HepG2 (cell line): Measurements from ENCODE around the gene ANKRD55. TPM values are rescaled to one million over a fixed set of nuclear protein-coding genes. Genes with fewer than 3 reads are reported as not detected.

Source experiments
- ATAC-seq: fragments of 200-7000 bp; cut with Tn5 transposase; 3 replicates; pipeline ENCODE4 v1.9.1; 2020; ENCODE audit warnings: mild to moderate bottlenecking, moderate library complexity
- BruUV-seq: library from RNA; stranded (reverse); fragments of 400-500 nt; replicated peaks from 2 replicates; lab custom pipeline; 2021; lab: Mats Ljungman, UMichigan
- CTCF ChIA-PET: fragments of 300-600 bp; formaldehyde crosslinking; extraction: SDS; loops from one replicate; lab custom pipeline; 2021; ENCODE audit warnings: low total read pairs, inconsistent platforms, low intra/inter-chr PET ratio; lab: Yijun Ruan, JAX
- POLR2A ChIA-PET: fragments of 350-600 bp; sonication (Branson Sonifier 250); formaldehyde crosslinking; loops from one replicate; lab custom pipeline; 2020; ENCODE audit warnings: antibody characterized with exemption, inconsistent platforms; lab: Yijun Ruan, JAX
- DNase-seq: peaks from one replicate; pipeline ENCODE4 v3.0.0-alpha.2; 2015; ENCODE audit warnings: low spot score
- FAIRE-seq: peaks from 3 replicates; lab custom pipeline; 2011; peaks lifted over from hg19 to GRCh38; lab: Jason Lieb, UNC
- H2AFZ ChIP-seq: one replicate; pipeline ENCODE4 v1.6.1; 2011; ENCODE audit warnings: low read length, inconsistent platforms
- H3K27ac ChIP-seq: fragments of 300-600 bp; 3 replicates; pipeline ENCODE4 v1.8.0; 2011; ENCODE audit warnings: mixed run types, mild to moderate bottlenecking, mixed read lengths, low read length, inconsistent platforms; ENCODE audit not compliant: insufficient read depth; ENCODE audit errors: extremely low read length
- H3K27me3 ChIP-seq, 2 experiments: fragments of 200-600 bp in 1 of 2; 2 replicates in 1 of 2; 3 replicates in 1 of 2; pipeline versions ENCODE4 v1.6.0 to v1.8.0; 2011; ENCODE audit warnings: low read length in 2 of 2, mild to moderate bottlenecking in 2 of 2, moderate library complexity in 2 of 2, inconsistent platforms in 1 of 2; ENCODE audit not compliant: insufficient read depth in 2 of 2, control insufficient read depth in 1 of 2
- H3K36me3 ChIP-seq, 2 experiments: fragments of 200-600 bp in 1 of 2; replicated peaks in 1 of 2; 2 replicates in 1 of 2; 3 replicates in 1 of 2; pipeline versions ENCODE4 v1.5.1 to v1.8.0; 2011; ENCODE audit warnings: low read length in 2 of 2, inconsistent platforms in 1 of 2; ENCODE audit not compliant: insufficient read depth in 2 of 2, control insufficient read depth in 1 of 2
- H3K4me1 ChIP-seq: 2 replicates; pipeline ENCODE4 v1.5.1; 2012; ENCODE audit warnings: low read length, inconsistent platforms; ENCODE audit not compliant: insufficient read depth
- H3K4me2 ChIP-seq: 2 replicates; pipeline ENCODE4 v1.6.0; 2011; ENCODE audit warnings: low read depth, low read length, inconsistent platforms
- H3K4me3 ChIP-seq, 3 experiments: fragments of 200-600 bp in 1 of 3; sonication (generic), shearing (Covaris generic) in 1 of 3; replicated peaks in 1 of 3; 2 replicates each; pipeline ENCODE4 v1.5.1; 2011 to 2016; ENCODE audit warnings: low read length in 3 of 3, inconsistent platforms in 2 of 3, low read depth in 2 of 3, mild to moderate bottlenecking in 2 of 3, control low read depth in 1 of 3, mixed read lengths in 1 of 3; ENCODE audit not compliant: insufficient read depth in 1 of 3
- H3K79me2 ChIP-seq: one replicate; pipeline ENCODE4 v1.6.1; 2011; ENCODE audit warnings: low read length, inconsistent platforms; ENCODE audit not compliant: insufficient read depth
- H3K9ac ChIP-seq: 2 replicates; pipeline ENCODE4 v1.6.0; 2011; ENCODE audit warnings: mild to moderate bottlenecking, low read depth, low read length, inconsistent platforms; ENCODE audit not compliant: insufficient read depth
- H3K9me3 ChIP-seq: 2 replicates; pipeline ENCODE4 v1.5.1; 2012; ENCODE audit warnings: mild to moderate bottlenecking, low read length
- H4K20me1 ChIP-seq: 2 replicates; pipeline ENCODE4 v1.6.0; 2011; ENCODE audit warnings: inconsistent platforms, mild to moderate bottlenecking, low read length, moderate library complexity; ENCODE audit not compliant: insufficient read depth
- GLI4 ChIP-seq: sonication (generic); formaldehyde crosslinking; IDR thresholded peaks from 2 replicates; pipeline ENCODE4 v1.5.1; 2020; ENCODE audit warnings: missing genetic modification reagents, mild to moderate bottlenecking, moderate library complexity, borderline replicate concordance
- HINFP ChIP-seq: sonication (generic); formaldehyde crosslinking; IDR thresholded peaks from 2 replicates; pipeline ENCODE4 v1.4.0; 2020; ENCODE audit warnings: low read depth, mild to moderate bottlenecking, missing genetic modification reagents
- JUNB ChIP-seq: sonication (generic); formaldehyde crosslinking; IDR thresholded peaks from 2 replicates; pipeline ENCODE4 v1.8.0; 2022; ENCODE audit warnings: missing genetic modification reagents, mild to moderate bottlenecking, borderline replicate concordance
- KDM6A ChIP-seq: IDR thresholded peaks from 2 replicates; pipeline ENCODE4 v1.6.1; 2016; ENCODE audit warnings: low read depth
- PHF5A ChIP-seq: IDR thresholded peaks from one replicate; pipeline ENCODE4 v1.6.1; 2018; ENCODE audit warnings: low read depth, missing genetic modification reagents; ENCODE audit not compliant: unreplicated experiment
- SIN3B ChIP-seq: fragments of 150-350 bp; IDR thresholded peaks from 2 replicates; pipeline ENCODE4 v1.6.1; 2014; ENCODE audit warnings: low read length
- SRF ChIP-seq: IDR thresholded peaks from 2 replicates; pipeline ENCODE4 v1.6.1; 2011; ENCODE audit warnings: mild to moderate bottlenecking, low read depth, low read length, moderate library complexity
- ZC3H13 ChIP-seq: sonication (generic); formaldehyde crosslinking; IDR thresholded peaks from 2 replicates; pipeline ENCODE4 v1.8.1; 2023; ENCODE audit warnings: mild to moderate bottlenecking, missing genetic modification reagents, moderate library complexity
- ZNF180 ChIP-seq: sonication (generic); formaldehyde crosslinking; IDR thresholded peaks from 2 replicates; pipeline ENCODE4 v1.4.0; 2020; ENCODE audit warnings: low read depth, missing genetic modification reagents, borderline replicate concordance
- ZNF567 ChIP-seq: sonication (generic); formaldehyde crosslinking; IDR thresholded peaks from 2 replicates; pipeline ENCODE4 v1.8.1; 2023; ENCODE audit warnings: mild to moderate bottlenecking, missing genetic modification reagents, borderline replicate concordance
- ZNF674 ChIP-seq: sonication (generic); formaldehyde crosslinking; IDR thresholded peaks from 2 replicates; pipeline ENCODE4 v1.5.0; 2020; ENCODE audit warnings: low read depth, mild to moderate bottlenecking, missing genetic modification reagents
- in situ Hi-C: cut with HindIII; loops from 2 replicates; pipeline ENCODE4 v1.10.0; 2017; ENCODE audit warnings: low pct_unique_long_range_greater_than_20kb; ENCODE audit not compliant: extremely low pct_ligation_motif_present
- intact Hi-C: fragments of 100-400 bp; cut with micrococcal nuclease; formaldehyde crosslinking; loops from one replicate; pipeline ENCODE4 v1.10.0; 2022; ENCODE audit not compliant: unreplicated experiment
- polyA plus RNA-seq, 8 experiments: library from polyadenylated mRNA; depleted of rRNA in 3 of 8; stranded (reverse) in 7 of 8; unstranded in 1 of 8; fragments of >200 nt; fragmentation: Illumina TruSeq in 4 of 8; extraction: Trizol in 4 of 8; gene quantifications; 2 replicates each; pipeline versions ENCODE4 v1.2.1 to v1.2.3, GENCODE V29; 2011 to 2016; ENCODE audit warnings: low read depth in 4 of 8, missing spikeins in 1 of 8, mixed read lengths in 1 of 8; ENCODE audit not compliant: insufficient read depth in 1 of 8
- total RNA-seq, 5 experiments: library from RNA; depleted of rRNA; stranded (reverse); fragments of >200 nt; fragmentation: Illumina TruSeq; extraction: Trizol; gene quantifications; 2 replicates each; pipeline ENCODE4 v1.2.3, GENCODE V29; 2016; ENCODE audit warnings: low read depth in 1 of 5
- TF ChIP-seq, protein P1 (sequence below): sonication (generic); formaldehyde crosslinking; IDR thresholded peaks from 2 replicates; pipeline ENCODE4 v1.9.0; 2022; ENCODE audit warnings: low read depth, missing genetic modification reagents

ANKRD55 gene
- total and polyA plus RNA-seq, 2 of the 13 experiments (the other 11 are each of a cell fraction or from before 2014, with no cell fraction given), result 0.11 to 0.28 TPM

- H4K20me1 ChIP-seq, result no peaks in the 10 kb centered on the region
- peaks cover 54% of the 10 kb centered on the region for H3K4me1 ChIP-seq
- BruUV-seq, result no TSS peak
- in situ Hi-C loops (no loop called here), intact Hi-C loops (no loop called here)
- H3K9me3 ChIP-seq, result no peaks in the 10 kb centered on the region
- no peak overlapping the region for H3K4me3 ChIP-seq
- FAIRE-seq, result no peak
- no peaks in the 10 kb centered on the region for H3K79me2 ChIP-seq
- H3K4me2 ChIP-seq, result no peak overlapping the region
- no peak overlapping the region for H2AFZ ChIP-seq
- no peaks in the 10 kb centered on the region for H3K27me3 ChIP-seq
- POLR2A ChIA-PET, result no interaction called here
- H3K9ac ChIP-seq, result no peak overlapping the region
- CTCF ChIA-PET, result no interaction called here
- no peak for ATAC-seq
- no peaks in the 10 kb centered on the region for H3K36me3 ChIP-seq
- DNase-seq, result no peak
- TF ChIP-seq HINFP (CRISPR knock-in tag) (no peak), ZC3H13 (CRISPR knock-in tag) (no peak), ZNF567 (CRISPR knock-in tag) (no peak), KDM6A (CRISPR knock-in tag) (no peak), PHF5A (CRISPR knock-in tag) (no peak), JUNB (no peak), ZNF180 (CRISPR knock-in tag) (no peak), GLI4 (CRISPR knock-in tag) (no peak), ZNF674 (CRISPR knock-in tag) (no peak), SIN3B (no peak), SRF (no peak)
- TF ChIP-seq, protein P1, sequence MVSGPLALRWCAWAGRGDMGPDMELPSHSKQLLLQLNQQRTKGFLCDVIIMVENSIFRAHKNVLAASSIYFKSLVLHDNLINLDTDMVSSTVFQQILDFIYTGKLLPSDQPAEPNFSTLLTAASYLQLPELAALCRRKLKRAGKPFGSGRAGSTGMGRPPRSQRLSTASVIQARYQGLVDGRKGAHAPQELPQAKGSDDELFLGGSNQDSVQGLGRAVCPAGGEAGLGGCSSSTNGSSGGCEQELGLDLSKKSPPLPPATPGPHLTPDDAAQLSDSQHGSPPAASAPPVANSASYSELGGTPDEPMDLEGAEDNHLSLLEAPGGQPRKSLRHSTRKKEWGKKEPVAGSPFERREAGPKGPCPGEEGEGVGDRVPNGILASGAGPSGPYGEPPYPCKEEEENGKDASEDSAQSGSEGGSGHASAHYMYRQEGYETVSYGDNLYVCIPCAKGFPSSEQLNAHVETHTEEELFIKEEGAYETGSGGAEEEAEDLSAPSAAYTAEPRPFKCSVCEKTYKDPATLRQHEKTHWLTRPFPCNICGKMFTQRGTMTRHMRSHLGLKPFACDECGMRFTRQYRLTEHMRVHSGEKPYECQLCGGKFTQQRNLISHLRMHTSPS (CRISPR knock-in tag), result no peak
- H3K27ac ChIP-seq, result no peak overlapping the region
Measured at GRCh38 chr5:56091664-56092063, 141.5 kb downstream of the ANKRD55 start.
